Endodermal cell (in vitro differentiated cells): ENCODE results near the gene MAP7. TPM values are rescaled to one million over a fixed set of nuclear protein-coding genes. Genes with fewer than 3 reads are reported as not detected.

ENCODE experiments used
- DNase-seq: peaks from one replicate; pipeline ENCODE4 v3.0.0-alpha.2; 2017
- H3K27ac ChIP-seq: 2 replicates; pipeline ENCODE4 v1.5.1; 2013; ENCODE audit warnings: mild to moderate bottlenecking, low read depth, low read length, moderate library complexity
- H3K27me3 ChIP-seq: 2 replicates; pipeline ENCODE4 v1.6.1; 2013; ENCODE audit warnings: mild to moderate bottlenecking, low read length, moderate library complexity; ENCODE audit not compliant: insufficient read depth, control insufficient read depth, poor library complexity, severe bottlenecking
- H3K36me3 ChIP-seq: 2 replicates; pipeline ENCODE4 v1.7.0; 2013; ENCODE audit warnings: mild to moderate bottlenecking, low read length, moderate library complexity; ENCODE audit not compliant: control insufficient read depth, insufficient read depth
- H3K4me1 ChIP-seq: one replicate; pipeline ENCODE4 v1.7.0; 2013; ENCODE audit warnings: low read length; ENCODE audit not compliant: control insufficient read depth, insufficient read depth
- H3K4me3 ChIP-seq: 2 replicates; pipeline ENCODE4 v1.5.1; 2013; ENCODE audit warnings: mild to moderate bottlenecking, low read length, moderate library complexity
- H3K9ac ChIP-seq: 2 replicates; pipeline ENCODE4 v1.6.1; 2013; ENCODE audit warnings: mild to moderate bottlenecking, low read length, moderate library complexity; ENCODE audit not compliant: poor library complexity, severe bottlenecking; ENCODE audit errors: extremely low read depth
- H3K9me3 ChIP-seq: 2 replicates; pipeline ENCODE4 v1.6.1; 2013; ENCODE audit warnings: mild to moderate bottlenecking, low read length, moderate library complexity; ENCODE audit not compliant: control insufficient read depth
- H3K27ac Mint-ChIP-seq: 2 replicates; pipeline ENCODE4 v1.8.0; 2020; ENCODE audit warnings: mixed read lengths
- H3K27me3 Mint-ChIP-seq: 2 replicates; pipeline ENCODE4 v1.8.0; 2021; ENCODE audit warnings: mild to moderate bottlenecking, mixed read lengths; ENCODE audit not compliant: insufficient read depth
- H3K36me3 Mint-ChIP-seq: 2 replicates; pipeline ENCODE4 v1.8.0; 2020; ENCODE audit warnings: low read depth, mixed read lengths
- H3K4me1 Mint-ChIP-seq: 2 replicates; pipeline ENCODE4 v1.8.0; 2020; ENCODE audit warnings: mixed read lengths
- H3K4me3 Mint-ChIP-seq: 2 replicates; pipeline ENCODE4 v1.8.0; 2020; ENCODE audit warnings: mild to moderate bottlenecking, moderate library complexity, mixed read lengths
- H3K9me3 Mint-ChIP-seq: 2 replicates; pipeline ENCODE4 v1.8.0; 2020; ENCODE audit warnings: mild to moderate bottlenecking, mixed read lengths
- CTCF ChIP-seq: fragments of 200-600 bp; sonication (generic); conservative IDR thresholded peaks from 2 replicates; pipeline ENCODE4 v1.5.0; 2021; ENCODE audit warnings: antibody characterized with exemption, mild to moderate bottlenecking
- WGBS, 2 experiments: methylation state at CpG; one replicate each; pipeline versions ENCODE4 v1.1.5 to v1.1.7; 2013; ENCODE audit warnings: missing lambda C conversion rate in 2 of 2, mixed read lengths in 1 of 2; ENCODE audit not compliant: insufficient coverage in 1 of 2, insufficient read length in 1 of 2; 5-methylcytosine and 5-hydroxymethylcytosine counted together
- total RNA-seq, 2 donors: library from RNA; stranded (reverse); fragmentation: NEBNext Ultra II Directional in 1 of 2; extraction: Animal tissue kit (Norgen Biotek cat#: 25700) in 1 of 2; gene quantifications; 2 replicates in 1 of 2; 3 replicates in 1 of 2; pipeline ENCODE4 v1.2.1, GENCODE V29; 2021

Gene MAP7
- total RNA-seq, 2 donors from 2014 or later = 42.4 to 48.7 TPM

GRCh38 chr6:136303516-136303915, 246.7 kb downstream of the MAP7 start:
- H3K4me3 ChIP-seq = no peak overlapping the region
- H3K9me3 ChIP-seq = no peaks in the 10 kb centered on the region
- 86 to 100% methylated on average over 2 to 3 of the region's 3 CpGs for WGBS, 2 experiments
- Mint-ChIP-seq H3K4me3 (no peak overlapping the region), H3K9me3 (no peaks in the 10 kb centered on the region), H3K4me1 (no peaks in the 10 kb centered on the region), H3K36me3 (no peaks in the 10 kb centered on the region), H3K27ac (no peak overlapping the region), H3K27me3 (no peaks in the 10 kb centered on the region)
- no peaks in the 10 kb centered on the region for H3K36me3 ChIP-seq
- no peak overlapping the region for H3K27ac ChIP-seq
- no peak for TF ChIP-seq CTCF
- H3K9ac ChIP-seq = no peak overlapping the region
- DNase-seq = no peak
- H3K27me3 ChIP-seq = no peaks in the 10 kb centered on the region
- H3K4me1 ChIP-seq = no peaks in the 10 kb centered on the region

GRCh38 chr6:136294621-136295020, 255.6 kb downstream of the MAP7 start:
- H3K27me3 Mint-ChIP-seq = no peaks in the 10 kb centered on the region
- no peak overlapping the region for H3K4me3 Mint-ChIP-seq
- Histone ChIP-seq H3K36me3 (no peaks in the 10 kb centered on the region), H3K9me3 (no peaks in the 10 kb centered on the region), H3K9ac (no peak overlapping the region), H3K27ac (no peak overlapping the region), H3K4me3 (no peak overlapping the region), H3K27me3 (no peaks in the 10 kb centered on the region), H3K4me1 (peaks cover 4% of the 10 kb centered on the region)
- no peak overlapping the region for H3K27ac Mint-ChIP-seq
- H3K9me3 Mint-ChIP-seq = no peaks in the 10 kb centered on the region
- WGBS, 2 experiments = 91 to 100% methylated on average over 1 to 3 of the region's 3 CpGs
- H3K4me1 Mint-ChIP-seq = peaks cover 6% of the 10 kb centered on the region
- no peaks in the 10 kb centered on the region for H3K36me3 Mint-ChIP-seq
- no peak for DNase-seq
- no peak for TF ChIP-seq CTCF

Other genes with a start within 250 kb of the MAP7 start
- gene MAP3K5, start 242.1 kb upstream of the MAP7 start, total RNA-seq = 1 to 10 TPM; 1.6 to 3.4 TPM